HepG2 (cell line): ENCODE data around the gene ISCA1. TPM values are rescaled to one million over a fixed set of nuclear protein-coding genes. Genes with fewer than 3 reads are reported as not detected.

Experiments
- NR2F1 ChIP-seq, 2 experiments: fragments of 450-650 bp in 1 of 2; formaldehyde crosslinking in 1 of 2; IDR thresholded peaks; 2 replicates each; pipeline versions ENCODE4 v1.5.0 to v1.6.1; 2016 to 2020; ENCODE audit warnings: mild to moderate bottlenecking in 1 of 2, missing compliant biosample characterization in 1 of 2, missing genetic modification reagents in 1 of 2, moderate library complexity in 1 of 2
- PRMT3 ChIP-seq: sonication (generic); formaldehyde crosslinking; IDR thresholded peaks from 2 replicates; pipeline ENCODE4 v1.8.1; 2022; ENCODE audit warnings: low read depth, mild to moderate bottlenecking, moderate library complexity, missing genetic modification reagents, borderline replicate concordance
- RNF2 ChIP-seq: fragments of 450-650 bp; conservative IDR thresholded peaks from 2 replicates; pipeline ENCODE4 v1.6.1; 2016; ENCODE audit warnings: low read depth
- ZNF781 ChIP-seq: sonication (generic); formaldehyde crosslinking; IDR thresholded peaks from 2 replicates; pipeline ENCODE4 v1.5.1; 2020; ENCODE audit warnings: borderline replicate concordance, mild to moderate bottlenecking, missing genetic modification reagents; ENCODE audit errors: not compliant biosample characterization
- polyA plus RNA-seq, 8 experiments: library from polyadenylated mRNA; depleted of rRNA in 3 of 8; stranded (reverse) in 7 of 8; unstranded in 1 of 8; fragments of >200 nt; fragmentation: Illumina TruSeq in 4 of 8; extraction: Trizol in 4 of 8; gene quantifications; 2 replicates each; pipeline versions ENCODE4 v1.2.1 to v1.2.3, GENCODE V29; 2011 to 2016; ENCODE audit warnings: low read depth in 4 of 8, missing spikeins in 1 of 8, mixed read lengths in 1 of 8; ENCODE audit not compliant: insufficient read depth in 1 of 8
- total RNA-seq, 5 experiments: library from RNA; depleted of rRNA; stranded (reverse); fragments of >200 nt; fragmentation: Illumina TruSeq; extraction: Trizol; gene quantifications; 2 replicates each; pipeline ENCODE4 v1.2.3, GENCODE V29; 2016; ENCODE audit warnings: low read depth in 1 of 5
- TF ChIP-seq, protein P1 (sequence below): sonication (generic); formaldehyde crosslinking; IDR thresholded peaks from 2 replicates; pipeline ENCODE4 v1.4.0; 2020; ENCODE audit warnings: mild to moderate bottlenecking, missing genetic modification reagents
- TF ChIP-seq, protein P2 (sequence below): IDR thresholded peaks from 2 replicates; pipeline ENCODE4 v1.6.1; 2018; ENCODE audit warnings: missing genetic modification reagents
- TF ChIP-seq, protein P3 (sequence below): sonication (generic); formaldehyde crosslinking; IDR thresholded peaks from 2 replicates; pipeline ENCODE4 v1.4.0; 2020; ENCODE audit warnings: missing genetic modification reagents; ENCODE audit errors: not compliant biosample characterization

ISCA1 gene
- total and polyA plus RNA-seq, 2 of the 13 experiments (the other 11 are each of a cell fraction or from before 2014, with no cell fraction given) = 29.2 to 40.9 TPM

DNA sequence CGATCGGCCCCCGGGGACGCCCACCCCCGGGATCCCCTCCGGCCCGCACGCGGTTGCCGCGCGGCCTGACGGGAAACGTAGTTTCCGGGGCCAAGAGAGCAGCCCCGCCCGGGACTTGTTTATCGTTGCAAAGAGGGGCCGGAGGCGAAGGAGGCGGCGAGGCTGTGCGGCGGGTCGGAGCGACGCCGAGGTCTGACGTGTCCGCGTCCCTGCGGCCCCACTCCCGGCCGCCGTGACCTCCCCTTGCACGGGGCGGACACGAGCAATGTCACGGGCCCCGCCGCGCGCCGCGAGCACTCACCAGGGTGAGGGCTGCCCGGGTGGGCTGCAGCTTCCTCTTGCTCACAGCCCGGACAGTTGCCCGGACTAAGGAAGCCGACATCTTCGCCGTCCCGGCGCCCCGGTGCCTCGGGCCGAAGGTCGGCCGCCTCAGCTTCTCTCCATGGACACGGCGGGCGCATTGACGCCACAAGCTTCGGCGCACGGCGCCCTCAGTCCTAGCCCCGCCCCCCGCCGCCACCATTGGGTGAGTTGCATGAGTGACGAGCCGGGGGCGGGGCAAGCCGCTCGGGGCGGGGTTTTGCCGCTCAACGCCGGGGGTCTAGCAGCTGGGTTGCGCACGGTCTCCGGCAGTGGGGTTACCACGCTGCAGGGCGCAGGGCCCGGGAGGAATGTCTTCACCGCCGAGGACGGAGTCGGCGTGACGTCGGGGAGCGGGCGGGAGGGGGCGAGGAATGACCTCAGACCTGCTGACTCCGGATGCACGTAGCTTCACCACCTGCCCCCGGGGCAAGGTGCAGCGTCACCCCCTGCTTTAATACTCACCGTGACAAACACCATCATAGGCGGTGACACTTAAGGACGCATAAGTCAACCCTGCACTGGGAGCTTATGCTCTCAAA lies at the start of gene ISCA1 (continued):
- TF ChIP-seq, protein P1, sequence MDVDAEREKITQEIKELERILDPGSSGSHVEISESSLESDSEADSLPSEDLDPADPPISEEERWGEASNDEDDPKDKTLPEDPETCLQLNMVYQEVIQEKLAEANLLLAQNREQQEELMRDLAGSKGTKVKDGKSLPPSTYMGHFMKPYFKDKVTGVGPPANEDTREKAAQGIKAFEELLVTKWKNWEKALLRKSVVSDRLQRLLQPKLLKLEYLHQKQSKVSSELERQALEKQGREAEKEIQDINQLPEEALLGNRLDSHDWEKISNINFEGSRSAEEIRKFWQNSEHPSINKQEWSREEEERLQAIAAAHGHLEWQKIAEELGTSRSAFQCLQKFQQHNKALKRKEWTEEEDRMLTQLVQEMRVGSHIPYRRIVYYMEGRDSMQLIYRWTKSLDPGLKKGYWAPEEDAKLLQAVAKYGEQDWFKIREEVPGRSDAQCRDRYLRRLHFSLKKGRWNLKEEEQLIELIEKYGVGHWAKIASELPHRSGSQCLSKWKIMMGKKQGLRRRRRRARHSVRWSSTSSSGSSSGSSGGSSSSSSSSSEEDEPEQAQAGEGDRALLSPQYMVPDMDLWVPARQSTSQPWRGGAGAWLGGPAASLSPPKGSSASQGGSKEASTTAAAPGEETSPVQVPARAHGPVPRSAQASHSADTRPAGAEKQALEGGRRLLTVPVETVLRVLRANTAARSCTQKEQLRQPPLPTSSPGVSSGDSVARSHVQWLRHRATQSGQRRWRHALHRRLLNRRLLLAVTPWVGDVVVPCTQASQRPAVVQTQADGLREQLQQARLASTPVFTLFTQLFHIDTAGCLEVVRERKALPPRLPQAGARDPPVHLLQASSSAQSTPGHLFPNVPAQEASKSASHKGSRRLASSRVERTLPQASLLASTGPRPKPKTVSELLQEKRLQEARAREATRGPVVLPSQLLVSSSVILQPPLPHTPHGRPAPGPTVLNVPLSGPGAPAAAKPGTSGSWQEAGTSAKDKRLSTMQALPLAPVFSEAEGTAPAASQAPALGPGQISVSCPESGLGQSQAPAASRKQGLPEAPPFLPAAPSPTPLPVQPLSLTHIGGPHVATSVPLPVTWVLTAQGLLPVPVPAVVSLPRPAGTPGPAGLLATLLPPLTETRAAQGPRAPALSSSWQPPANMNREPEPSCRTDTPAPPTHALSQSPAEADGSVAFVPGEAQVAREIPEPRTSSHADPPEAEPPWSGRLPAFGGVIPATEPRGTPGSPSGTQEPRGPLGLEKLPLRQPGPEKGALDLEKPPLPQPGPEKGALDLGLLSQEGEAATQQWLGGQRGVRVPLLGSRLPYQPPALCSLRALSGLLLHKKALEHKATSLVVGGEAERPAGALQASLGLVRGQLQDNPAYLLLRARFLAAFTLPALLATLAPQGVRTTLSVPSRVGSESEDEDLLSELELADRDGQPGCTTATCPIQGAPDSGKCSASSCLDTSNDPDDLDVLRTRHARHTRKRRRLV (CRISPR knock-in tag) = peak; percentile 37; the same call in 1 of the 2 replicates
- TF ChIP-seq, protein P2, sequence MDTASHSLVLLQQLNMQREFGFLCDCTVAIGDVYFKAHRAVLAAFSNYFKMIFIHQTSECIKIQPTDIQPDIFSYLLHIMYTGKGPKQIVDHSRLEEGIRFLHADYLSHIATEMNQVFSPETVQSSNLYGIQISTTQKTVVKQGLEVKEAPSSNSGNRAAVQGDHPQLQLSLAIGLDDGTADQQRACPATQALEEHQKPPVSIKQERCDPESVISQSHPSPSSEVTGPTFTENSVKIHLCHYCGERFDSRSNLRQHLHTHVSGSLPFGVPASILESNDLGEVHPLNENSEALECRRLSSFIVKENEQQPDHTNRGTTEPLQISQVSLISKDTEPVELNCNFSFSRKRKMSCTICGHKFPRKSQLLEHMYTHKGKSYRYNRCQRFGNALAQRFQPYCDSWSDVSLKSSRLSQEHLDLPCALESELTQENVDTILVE = 0 out of 2 replicates have a peak, but pooled peaks have one; percentile 46
- TF ChIP-seq NR2F1 (CRISPR knock-in tag; IDR thresholded peaks at IDR 0.05) (no peak; a peak in 1 of 4 replicates), ZNF781 (CRISPR knock-in tag) (no peak), RNF2 (peak; percentile 72; the same call in 1 of the 2 replicates), PRMT3 (CRISPR knock-in tag) (no peak)
- TF ChIP-seq, protein P3, sequence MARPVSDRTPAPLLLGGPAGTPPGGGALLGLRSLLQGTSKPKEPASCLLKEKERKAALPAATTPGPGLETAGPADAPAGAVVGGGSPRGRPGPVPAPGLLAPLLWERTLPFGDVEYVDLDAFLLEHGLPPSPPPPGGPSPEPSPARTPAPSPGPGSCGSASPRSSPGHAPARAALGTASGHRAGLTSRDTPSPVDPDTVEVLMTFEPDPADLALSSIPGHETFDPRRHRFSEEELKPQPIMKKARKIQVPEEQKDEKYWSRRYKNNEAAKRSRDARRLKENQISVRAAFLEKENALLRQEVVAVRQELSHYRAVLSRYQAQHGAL (CRISPR knock-in tag) = no peak
